HepG2 (cell line): ENCODE results near the gene SPIN1. TPM values are rescaled to one million over a fixed set of nuclear protein-coding genes. Genes with fewer than 3 reads are reported as not detected.

Source experiments
- ARID2 ChIP-seq: sonication (generic); formaldehyde crosslinking; IDR thresholded peaks from 2 replicates; pipeline ENCODE4 v1.8.1; 2022; ENCODE audit warnings: mild to moderate bottlenecking, missing genetic modification reagents, borderline replicate concordance
- FIP1L1 ChIP-seq: fragments of 200-400 bp; formaldehyde crosslinking; IDR thresholded peaks from 2 replicates; pipeline ENCODE4 v1.6.1; 2018; ENCODE audit warnings: low read depth, mild to moderate bottlenecking, low read length, moderate library complexity, borderline replicate concordance; ENCODE audit not compliant: insufficient read depth
- HNF1A ChIP-seq, 2 experiments: sonication (generic) in 1 of 2; formaldehyde crosslinking in 1 of 2; IDR thresholded peaks; 2 replicates each; pipeline versions ENCODE4 v1.4.0 to v1.6.1; 2016 to 2020; ENCODE audit warnings: borderline replicate concordance in 1 of 2, low read depth in 1 of 2, mild to moderate bottlenecking in 1 of 2, missing genetic modification reagents in 1 of 2
- KDM3A ChIP-seq: IDR thresholded peaks from 2 replicates; pipeline ENCODE4 v1.6.1; 2018; ENCODE audit warnings: low read depth, missing compliant biosample characterization
- MAFK ChIP-seq, 2 experiments: IDR thresholded peaks in 1 of 2; conservative IDR thresholded peaks in 1 of 2; 2 replicates each; pipeline ENCODE4 v1.6.1; 2011; ENCODE audit warnings: improper control_type of control experiment in 2 of 2, low read length in 2 of 2
- MEF2D ChIP-seq: sonication (generic); formaldehyde crosslinking; IDR thresholded peaks from 2 replicates; pipeline ENCODE4 v1.5.1; 2020; ENCODE audit warnings: mild to moderate bottlenecking, missing genetic modification reagents
- NFE2L2 ChIP-seq: fragments of 150-350 bp; IDR thresholded peaks from 2 replicates; pipeline ENCODE4 v1.6.1; 2014; ENCODE audit warnings: low read length
- RBAK ChIP-seq: sonication (generic); formaldehyde crosslinking; IDR thresholded peaks from 2 replicates; pipeline ENCODE4 v1.5.1; 2020; ENCODE audit warnings: mild to moderate bottlenecking, missing genetic modification reagents
- TMF1 ChIP-seq: sonication (generic); formaldehyde crosslinking; IDR thresholded peaks from 2 replicates; pipeline ENCODE4 v1.8.1; 2022; ENCODE audit warnings: low read depth, missing genetic modification reagents
- ZNF570 ChIP-seq: sonication (generic); formaldehyde crosslinking; IDR thresholded peaks from 2 replicates; pipeline ENCODE4 v1.4.0; 2020; ENCODE audit warnings: mild to moderate bottlenecking, missing genetic modification reagents, borderline replicate concordance
- ZNF687 ChIP-seq: sonication (generic); formaldehyde crosslinking; IDR thresholded peaks from 2 replicates; pipeline ENCODE4 v1.5.1; 2020; ENCODE audit warnings: mild to moderate bottlenecking, missing genetic modification reagents, moderate library complexity
- ZNF724P ChIP-seq: sonication (generic); formaldehyde crosslinking; IDR thresholded peaks from 2 replicates; pipeline ENCODE4 v1.8.0; 2022; ENCODE audit warnings: missing genetic modification reagents, borderline replicate concordance
- polyA plus RNA-seq, 8 experiments: library from polyadenylated mRNA; depleted of rRNA in 3 of 8; stranded (reverse) in 7 of 8; unstranded in 1 of 8; fragments of >200 nt; fragmentation: Illumina TruSeq in 4 of 8; extraction: Trizol in 4 of 8; gene quantifications; 2 replicates each; pipeline versions ENCODE4 v1.2.1 to v1.2.3, GENCODE V29; 2011 to 2016; ENCODE audit warnings: low read depth in 4 of 8, missing spikeins in 1 of 8, mixed read lengths in 1 of 8; ENCODE audit not compliant: insufficient read depth in 1 of 8
- total RNA-seq, 5 experiments: library from RNA; depleted of rRNA; stranded (reverse); fragments of >200 nt; fragmentation: Illumina TruSeq; extraction: Trizol; gene quantifications; 2 replicates each; pipeline ENCODE4 v1.2.3, GENCODE V29; 2016; ENCODE audit warnings: low read depth in 1 of 5
- TF ChIP-seq, protein P1 (sequence below): sonication (generic); formaldehyde crosslinking; IDR thresholded peaks from 2 replicates; pipeline ENCODE4 v1.4.0; 2020; ENCODE audit warnings: low read depth, mild to moderate bottlenecking, missing genetic modification reagents
- TF ChIP-seq, protein P2 (sequence below): sonication (generic); formaldehyde crosslinking; IDR thresholded peaks from 2 replicates; pipeline ENCODE4 v1.5.0; 2020; ENCODE audit warnings: mild to moderate bottlenecking, missing genetic modification reagents

SPIN1 gene
- total and polyA plus RNA-seq, 2 of the 13 experiments (the other 11 are each of a cell fraction or from before 2014, with no cell fraction given), result 20.0 to 24.3 TPM

DNA sequence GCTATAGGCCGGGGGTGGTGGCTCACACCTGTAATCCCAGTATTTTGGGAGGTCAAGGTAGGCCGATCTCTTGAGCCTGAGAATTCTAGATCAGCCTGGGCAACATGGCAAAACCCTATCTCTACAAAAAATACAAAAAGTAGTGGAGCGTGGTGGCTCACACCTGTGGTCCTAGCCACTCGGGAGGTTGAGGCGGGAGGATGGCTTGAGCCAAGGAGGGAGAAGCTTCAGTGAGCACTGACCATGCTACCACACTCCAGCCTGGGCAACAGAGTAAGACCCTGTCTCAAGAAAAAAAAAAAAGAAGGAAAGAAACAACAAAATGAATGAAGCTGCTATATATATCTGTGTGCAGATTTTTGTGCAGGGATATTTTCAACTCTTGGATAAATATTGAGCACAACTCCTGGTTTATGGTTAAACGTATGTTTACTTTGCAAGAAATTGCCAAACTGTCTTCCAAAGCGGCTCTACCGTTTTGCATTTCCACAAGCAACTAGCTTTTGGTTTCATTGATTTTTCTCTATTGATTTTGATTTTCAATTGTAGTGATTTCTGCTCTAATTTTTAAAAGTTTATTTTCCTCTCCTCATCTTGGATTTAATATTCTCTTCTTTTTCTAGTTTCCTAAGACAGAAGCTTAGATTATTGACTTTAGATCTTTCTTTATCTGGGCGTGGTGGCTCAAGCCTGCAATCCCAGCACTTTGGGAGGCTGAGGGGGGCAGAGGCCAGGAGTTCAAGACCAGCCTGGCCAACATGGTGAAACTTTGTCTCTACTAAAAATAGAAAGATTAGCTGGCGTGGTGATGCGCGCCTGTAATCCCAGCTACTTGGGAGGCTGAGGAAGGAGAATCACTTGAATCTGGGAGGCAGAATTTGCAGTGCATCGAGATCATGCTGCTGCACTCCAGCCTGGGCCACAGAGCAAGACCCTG lies 49.2 kb downstream of the SPIN1 start (continued):
- no peak for TF ChIP-seq KDM3A (CRISPR knock-in tag)
- TF ChIP-seq MAFK (conservative IDR thresholded peaks at IDR 0.05 in 1 of 2, IDR thresholded peaks at IDR 0.05 in 1 of 2; ENCODE audit: low read length in 2 of 2), result no peak
- peak; percentile 66; the same call in 1 of the 2 replicates for TF ChIP-seq MEF2D (CRISPR knock-in tag)
- no peak for TF ChIP-seq ZNF570 (CRISPR knock-in tag)
- TF ChIP-seq FIP1L1, result no peak
- TF ChIP-seq, protein P1, sequence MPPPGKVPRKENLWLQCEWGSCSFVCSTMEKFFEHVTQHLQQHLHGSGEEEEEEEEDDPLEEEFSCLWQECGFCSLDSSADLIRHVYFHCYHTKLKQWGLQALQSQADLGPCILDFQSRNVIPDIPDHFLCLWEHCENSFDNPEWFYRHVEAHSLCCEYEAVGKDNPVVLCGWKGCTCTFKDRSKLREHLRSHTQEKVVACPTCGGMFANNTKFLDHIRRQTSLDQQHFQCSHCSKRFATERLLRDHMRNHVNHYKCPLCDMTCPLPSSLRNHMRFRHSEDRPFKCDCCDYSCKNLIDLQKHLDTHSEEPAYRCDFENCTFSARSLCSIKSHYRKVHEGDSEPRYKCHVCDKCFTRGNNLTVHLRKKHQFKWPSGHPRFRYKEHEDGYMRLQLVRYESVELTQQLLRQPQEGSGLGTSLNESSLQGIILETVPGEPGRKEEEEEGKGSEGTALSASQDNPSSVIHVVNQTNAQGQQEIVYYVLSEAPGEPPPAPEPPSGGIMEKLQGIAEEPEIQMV, result no peak
- no peak for TF ChIP-seq NFE2L2
- peak; percentile 64; the same call in 1 of the 2 replicates for TF ChIP-seq HNF1A (IDR thresholded peaks at IDR 0.05; ENCODE audit: low read depth)
- no peak; the same call in 1 of the 2 replicates for TF ChIP-seq HNF1A (CRISPR knock-in tag; IDR thresholded peaks at IDR 0.05; ENCODE audit: borderline replicate concordance)
- TF ChIP-seq ZNF724P (CRISPR knock-in tag), result no peak
- TF ChIP-seq, protein P2, sequence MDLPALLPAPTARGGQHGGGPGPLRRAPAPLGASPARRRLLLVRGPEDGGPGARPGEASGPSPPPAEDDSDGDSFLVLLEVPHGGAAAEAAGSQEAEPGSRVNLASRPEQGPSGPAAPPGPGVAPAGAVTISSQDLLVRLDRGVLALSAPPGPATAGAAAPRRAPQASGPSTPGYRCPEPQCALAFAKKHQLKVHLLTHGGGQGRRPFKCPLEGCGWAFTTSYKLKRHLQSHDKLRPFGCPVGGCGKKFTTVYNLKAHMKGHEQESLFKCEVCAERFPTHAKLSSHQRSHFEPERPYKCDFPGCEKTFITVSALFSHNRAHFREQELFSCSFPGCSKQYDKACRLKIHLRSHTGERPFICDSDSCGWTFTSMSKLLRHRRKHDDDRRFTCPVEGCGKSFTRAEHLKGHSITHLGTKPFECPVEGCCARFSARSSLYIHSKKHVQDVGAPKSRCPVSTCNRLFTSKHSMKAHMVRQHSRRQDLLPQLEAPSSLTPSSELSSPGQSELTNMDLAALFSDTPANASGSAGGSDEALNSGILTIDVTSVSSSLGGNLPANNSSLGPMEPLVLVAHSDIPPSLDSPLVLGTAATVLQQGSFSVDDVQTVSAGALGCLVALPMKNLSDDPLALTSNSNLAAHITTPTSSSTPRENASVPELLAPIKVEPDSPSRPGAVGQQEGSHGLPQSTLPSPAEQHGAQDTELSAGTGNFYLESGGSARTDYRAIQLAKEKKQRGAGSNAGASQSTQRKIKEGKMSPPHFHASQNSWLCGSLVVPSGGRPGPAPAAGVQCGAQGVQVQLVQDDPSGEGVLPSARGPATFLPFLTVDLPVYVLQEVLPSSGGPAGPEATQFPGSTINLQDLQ (CRISPR knock-in tag), result no peak
- no peak for TF ChIP-seq ZNF687 (CRISPR knock-in tag)
- TF ChIP-seq RBAK (CRISPR knock-in tag), result no peak
- TF ChIP-seq ARID2 (CRISPR knock-in tag), result no peak
- no peak for TF ChIP-seq TMF1 (CRISPR knock-in tag)
